Omental fat pad (tissue), 4 donors: ENCODE results near the gene SH3RF3. TPM values are rescaled to one million over a fixed set of nuclear protein-coding genes. Genes with fewer than 3 reads are reported as not detected.
"Not testable (repeated sequence)": the region's sequence is repeated elsewhere in the genome, so short reads cannot be mapped to it uniquely, and the experiment has no call there.

ENCODE experiments used
- ATAC-seq: fragments of 150-250 bp; one replicate; pipeline ENCODE4 v1.9.1; 2016; ENCODE audit warnings: mild to moderate bottlenecking, moderate library complexity; ENCODE audit not compliant: low FRiP score
- DNase-seq: peaks from one replicate; pipeline ENCODE4 v3.0.0-alpha.2; 2019; ENCODE audit warnings: low spot score
- CTCF ChIP-seq, 3 donors: fragments of 450-650 bp; IDR thresholded peaks; one replicate each; pipeline ENCODE4 v1.5.1; 2016 to 2017; ENCODE audit warnings: antibody characterized with exemption in 3 of 3, mild to moderate bottlenecking in 3 of 3, moderate library complexity in 2 of 3
- total RNA-seq, 4 donors: library from RNA; depleted of rRNA; stranded (reverse); fragments of >200 nt; gene quantifications; one replicate each; pipeline ENCODE4 v1.1.0, GENCODE V29; 2016

SH3RF3 gene
- total RNA-seq, 4 donors from 2014 or later: 6.5 to 16.6 (median 8.6) TPM

GRCh38 chr2:109117780-109118179 lies 11.2 kb upstream of the SH3RF3 start:
- no peak for ATAC-seq
- no peak for DNase-seq
- no peak for TF ChIP-seq CTCF (IDR thresholded peaks at IDR 0.05)

DNA sequence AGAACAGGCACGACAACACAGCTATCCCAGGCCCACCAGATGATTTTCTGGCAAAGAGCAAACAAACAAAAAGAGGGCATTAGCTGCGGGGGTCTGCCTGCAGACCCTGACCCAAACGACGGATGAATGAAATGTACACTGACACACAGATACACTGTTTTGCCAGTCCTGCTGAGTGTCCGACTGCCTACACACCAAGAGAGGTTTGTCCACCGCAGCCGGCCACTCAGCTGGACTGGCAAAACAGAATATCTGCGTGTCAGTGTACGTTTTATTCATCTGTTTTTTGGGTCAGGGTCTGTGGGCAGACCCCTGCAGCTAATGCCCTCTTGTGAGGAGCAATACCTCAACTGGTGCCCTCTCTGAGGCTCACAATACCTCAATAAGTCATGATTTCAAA lies 10.7 kb upstream of the SH3RF3 start:
- no peak for ATAC-seq
- DNase-seq: no peak
- TF ChIP-seq CTCF (IDR thresholded peaks at IDR 0.05): no peak

DNA sequence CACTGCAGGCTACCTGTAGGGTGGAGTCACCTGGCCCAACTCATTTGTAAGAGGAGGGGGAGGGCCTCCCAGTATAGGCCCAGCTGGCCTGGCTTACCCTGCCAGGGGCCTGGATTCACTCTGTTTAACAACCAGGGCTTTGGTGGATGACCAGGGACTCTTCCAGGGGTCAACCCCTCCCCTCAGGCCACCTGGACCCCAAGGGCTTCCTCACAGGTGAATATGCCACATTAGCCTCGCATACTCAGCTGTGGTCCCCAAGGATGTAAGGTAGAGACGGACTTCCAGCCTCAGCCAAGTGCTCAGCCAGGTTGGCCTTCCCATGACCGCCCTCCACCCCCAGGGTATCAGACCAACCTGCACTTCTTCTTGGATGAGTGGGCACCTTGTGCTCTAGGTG lies 8.8 kb upstream of the SH3RF3 start:
- no peak for TF ChIP-seq CTCF (IDR thresholded peaks at IDR 0.05)
- DNase-seq (no peak), ATAC-seq (no peak)

DNA sequence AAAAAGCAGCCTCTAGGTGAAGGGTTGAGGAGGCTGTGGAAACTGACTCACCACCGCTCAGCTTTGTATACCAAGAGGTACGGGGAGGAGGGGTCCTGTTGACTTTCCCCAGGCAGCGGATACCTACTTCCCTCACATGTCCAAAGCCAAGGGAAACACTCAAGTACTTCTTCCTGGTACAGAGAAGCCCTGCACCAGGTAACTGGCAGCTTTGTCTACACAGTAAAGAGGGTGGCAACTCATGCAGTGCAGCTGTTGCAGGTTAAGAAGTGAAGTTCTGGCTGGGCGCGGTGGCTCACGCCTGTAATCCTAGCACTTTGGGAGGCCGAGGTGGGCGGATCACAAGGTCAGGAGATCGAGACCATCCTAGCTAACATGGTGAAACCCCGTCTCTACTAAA lies 8.3 kb upstream of the SH3RF3 start:
- DNase-seq, ATAC-seq: not testable (repeated sequence)

DNA sequence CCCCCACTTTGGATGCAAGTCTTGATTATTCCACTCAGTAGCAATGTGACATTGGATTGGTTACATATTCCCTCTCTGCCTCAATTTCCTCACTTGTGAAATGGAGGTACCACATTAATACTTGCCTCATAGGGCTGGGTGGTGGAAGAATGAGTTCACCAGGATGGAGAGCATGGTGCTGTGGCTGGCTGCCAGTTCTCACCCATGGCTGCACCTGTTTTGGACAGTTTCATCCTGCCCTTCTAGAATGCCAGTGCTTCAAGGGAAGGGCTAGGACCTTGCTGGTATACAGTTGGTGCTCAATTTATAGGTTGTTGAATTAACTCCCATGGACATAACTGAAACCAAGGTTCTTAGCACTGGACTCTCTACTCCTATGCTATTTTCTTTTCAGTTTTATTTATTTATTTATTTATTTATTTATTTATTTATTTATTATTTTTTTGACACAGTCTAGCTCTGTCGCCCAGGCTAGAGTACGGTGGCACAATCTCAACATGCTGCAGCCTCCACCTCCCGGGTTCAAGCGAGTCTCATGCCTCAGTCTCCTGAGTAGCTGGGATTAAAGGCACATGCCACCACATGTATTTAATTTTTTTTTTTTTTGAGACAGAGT lies 5.3 kb upstream of the SH3RF3 start:
- no peak for DNase-seq
- no peak for ATAC-seq
- TF ChIP-seq CTCF (IDR thresholded peaks at IDR 0.05): no peak

DNA sequence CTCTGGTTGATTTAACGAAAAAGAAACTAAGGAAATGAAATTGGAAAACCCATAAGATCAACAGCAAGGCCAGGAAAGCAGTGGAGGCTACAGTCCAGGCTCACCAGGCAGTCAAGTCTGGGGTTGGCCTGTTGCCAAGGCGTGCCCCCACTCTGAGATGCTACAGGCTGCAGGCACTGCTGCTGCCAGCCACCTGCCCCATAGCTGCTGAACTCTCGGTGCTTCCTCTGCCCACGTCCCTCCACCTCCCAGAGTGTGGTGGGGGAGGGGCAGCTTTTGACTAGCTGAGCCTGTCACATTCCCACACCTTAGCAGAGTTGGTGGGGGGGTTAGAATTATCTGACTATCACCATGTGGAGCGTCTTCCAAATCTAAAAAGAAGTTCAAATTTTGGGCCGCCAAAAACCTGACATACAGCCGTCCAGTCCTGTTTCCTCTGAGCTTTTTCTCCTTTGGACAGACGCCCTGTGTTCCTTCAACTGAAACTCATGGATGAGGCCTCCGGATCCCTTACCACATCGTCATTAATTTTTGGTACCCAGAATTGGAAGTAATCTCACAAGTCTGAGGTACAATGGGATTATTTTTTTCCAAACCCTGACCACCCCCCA lies 3.9 kb upstream of the SH3RF3 start:
- TF ChIP-seq CTCF (IDR thresholded peaks at IDR 0.05): no peak
- ATAC-seq: no peak
- no peak for DNase-seq

GRCh38 chr2:109125593-109126500 lies 3.2 kb upstream of the SH3RF3 start:
- ATAC-seq: no peak
- no peak for TF ChIP-seq CTCF (IDR thresholded peaks at IDR 0.05)
- no peak for DNase-seq
